CD4-positive, alpha-beta T cell (primary cell): Measurements from ENCODE around the gene ZNF267. TPM values are rescaled to one million over a fixed set of nuclear protein-coding genes. Genes with fewer than 3 reads are reported as not detected.

Source experiments
- ATAC-seq: fragments of 200-7000 bp; cut with Tn5 transposase; one replicate; pipeline ENCODE4 v1.10.0; 2022; ENCODE audit warnings: mild to moderate bottlenecking; ENCODE audit not compliant: poor library complexity
- CTCF ChIA-PET: fragments of 350-600 bp; sonication (Branson Sonifier 250); formaldehyde crosslinking; loops from one replicate; lab custom pipeline; 2021; ENCODE audit warnings: antibody characterized with exemption, inconsistent platforms; lab: Charles Lee
- POLR2A ChIA-PET: fragments of 350-600 bp; sonication (Branson Sonifier 250); formaldehyde crosslinking; loops from one replicate; lab custom pipeline; 2021; ENCODE audit warnings: antibody characterized with exemption, inconsistent platforms; lab: Charles Lee
- DNase-seq, 14 experiments: peaks; one replicate each; pipeline ENCODE4 v3.0.0-alpha.2; 2013 to 2020; ENCODE audit warnings: mixed read lengths in 2 of 14
- H3K27ac ChIP-seq, 2 donors: one replicate each; pipeline versions ENCODE4 v1.5.1 to v1.7.0; 2013; ENCODE audit warnings: low read length in 2 of 2, low read depth in 1 of 2, mild to moderate bottlenecking in 1 of 2
- H3K27me3 ChIP-seq, 2 experiments: 1 replicate in 1 of 2; 2 replicates in 1 of 2; pipeline versions ENCODE4 v1.6.1 to v1.7.0; 2013; ENCODE audit warnings: low read length in 2 of 2, control low read depth in 1 of 2, mild to moderate bottlenecking in 1 of 2, moderate library complexity in 1 of 2; ENCODE audit not compliant: insufficient read depth in 2 of 2, control insufficient read depth in 1 of 2
- H3K36me3 ChIP-seq: one replicate; pipeline ENCODE4 v1.6.1; 2013; ENCODE audit warnings: low read length, control low read depth; ENCODE audit not compliant: insufficient read depth
- H3K4me1 ChIP-seq: one replicate; pipeline ENCODE4 v1.6.1; 2013; ENCODE audit warnings: low read length, control low read depth; ENCODE audit not compliant: insufficient read depth
- H3K4me3 ChIP-seq: one replicate; pipeline ENCODE4 v1.5.1; 2013; ENCODE audit warnings: mild to moderate bottlenecking, low read length, moderate library complexity
- H3K9me3 ChIP-seq, 2 experiments: 1 replicate in 1 of 2; 2 replicates in 1 of 2; pipeline versions ENCODE4 v1.6.1 to v1.7.0; 2013; ENCODE audit warnings: low read length in 2 of 2, mild to moderate bottlenecking in 2 of 2, control low read depth in 1 of 2, moderate library complexity in 1 of 2; ENCODE audit not compliant: control insufficient read depth in 1 of 2, insufficient read depth in 1 of 2
- H3K27ac Mint-ChIP-seq: one replicate; pipeline ENCODE4 v1.8.0; 2020; ENCODE audit warnings: mixed read lengths
- H3K27me3 Mint-ChIP-seq: one replicate; pipeline ENCODE4 v1.8.0; 2021; ENCODE audit warnings: mixed read lengths
- H3K36me3 Mint-ChIP-seq: one replicate; pipeline ENCODE4 v1.8.0; 2021; ENCODE audit warnings: low read depth, mixed read lengths
- H3K4me1 Mint-ChIP-seq: one replicate; pipeline ENCODE4 v1.8.0; 2021; ENCODE audit warnings: low read depth, mixed read lengths
- H3K4me3 Mint-ChIP-seq: one replicate; pipeline ENCODE4 v1.8.0; 2020; ENCODE audit warnings: mild to moderate bottlenecking, mixed read lengths
- H3K9me3 Mint-ChIP-seq: one replicate; pipeline ENCODE4 v1.8.0; 2020; ENCODE audit warnings: mixed read lengths
- intact Hi-C, 2 experiments: fragments of 100-400 bp; cut with DNase I in 1 of 2; cut with micrococcal nuclease in 1 of 2; formaldehyde crosslinking; loops; one replicate each; pipeline versions ENCODE4 v1.15.1 to v1.9.0; 2023 to 2025; cut with DNase I, micrococcal nuclease
- total RNA-seq, 174 experiments: library from RNA in 2 of 174; stranded (reverse) in 2 of 174; gene quantifications; one replicate each; pipeline ENCODE4 v1.2.3 and lab custom pipeline; 2021 to 2026
- TF ChIP-seq, protein P1 (sequence below): fragments of 200-600 bp; IDR thresholded peaks from one replicate; pipeline ENCODE4 v1.8.0; 2022; ENCODE audit warnings: antibody characterized with exemption, mild to moderate bottlenecking

ZNF267 gene
- total RNA-seq, 2 experiments from 2014 or later: 56.0 to 57.9 TPM

DNA sequence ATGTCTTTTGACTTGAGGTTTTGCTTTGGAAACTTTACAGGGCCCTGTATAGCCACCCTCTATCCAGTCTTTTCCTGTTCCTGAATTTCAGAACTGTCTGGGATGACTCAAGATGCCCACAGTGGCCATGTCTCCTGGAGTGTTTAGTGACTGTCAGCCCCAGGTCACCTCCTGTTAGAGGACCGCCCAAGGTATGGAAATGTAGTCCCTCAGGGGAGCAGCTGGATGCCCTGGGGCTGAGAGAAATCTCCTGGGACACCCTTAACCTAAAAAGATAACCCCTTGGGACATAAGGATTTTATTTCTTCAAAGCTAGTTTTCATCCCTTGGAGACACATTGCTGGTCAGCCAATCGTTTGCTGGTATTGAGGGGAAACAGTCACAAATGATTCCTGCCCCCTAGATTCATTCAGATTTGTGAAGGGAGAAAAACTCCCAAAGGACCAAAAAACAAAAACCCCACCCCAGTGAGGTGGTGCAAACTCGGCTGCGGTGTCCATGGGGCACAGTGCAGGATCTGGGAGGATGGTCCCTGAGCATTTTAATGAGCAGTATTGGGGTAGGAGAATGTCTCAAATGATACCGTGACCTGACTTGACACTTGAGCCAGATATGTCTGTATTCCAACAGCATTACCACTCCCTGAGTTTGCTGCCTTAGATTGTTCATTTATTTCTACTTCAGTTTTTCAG lies 1.7 kb downstream of the ZNF267 start:
- peaks cover 77% of the 10 kb centered on the region for H3K4me1 Mint-ChIP-seq
- Histone ChIP-seq H3K9me3 (no peaks in the 10 kb centered on the region), H3K27me3 (no peaks in the 10 kb centered on the region), H3K36me3 (peaks cover 22% of the 10 kb centered on the region), H3K4me1 (peaks cover 77% of the 10 kb centered on the region), H3K4me3 (peak overlapping the region; percentile 84), H3K27ac (peak overlapping the region; percentile 82 to 94)
- TF ChIP-seq, protein P1, sequence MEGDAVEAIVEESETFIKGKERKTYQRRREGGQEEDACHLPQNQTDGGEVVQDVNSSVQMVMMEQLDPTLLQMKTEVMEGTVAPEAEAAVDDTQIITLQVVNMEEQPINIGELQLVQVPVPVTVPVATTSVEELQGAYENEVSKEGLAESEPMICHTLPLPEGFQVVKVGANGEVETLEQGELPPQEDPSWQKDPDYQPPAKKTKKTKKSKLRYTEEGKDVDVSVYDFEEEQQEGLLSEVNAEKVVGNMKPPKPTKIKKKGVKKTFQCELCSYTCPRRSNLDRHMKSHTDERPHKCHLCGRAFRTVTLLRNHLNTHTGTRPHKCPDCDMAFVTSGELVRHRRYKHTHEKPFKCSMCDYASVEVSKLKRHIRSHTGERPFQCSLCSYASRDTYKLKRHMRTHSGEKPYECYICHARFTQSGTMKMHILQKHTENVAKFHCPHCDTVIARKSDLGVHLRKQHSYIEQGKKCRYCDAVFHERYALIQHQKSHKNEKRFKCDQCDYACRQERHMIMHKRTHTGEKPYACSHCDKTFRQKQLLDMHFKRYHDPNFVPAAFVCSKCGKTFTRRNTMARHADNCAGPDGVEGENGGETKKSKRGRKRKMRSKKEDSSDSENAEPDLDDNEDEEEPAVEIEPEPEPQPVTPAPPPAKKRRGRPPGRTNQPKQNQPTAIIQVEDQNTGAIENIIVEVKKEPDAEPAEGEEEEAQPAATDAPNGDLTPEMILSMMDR: no peak
- DNase-seq: peak in 2 of 14 experiments; percentile 19 to 45
- peak overlapping the region; percentile 96 for H3K4me3 Mint-ChIP-seq
- no peaks in the 10 kb centered on the region for H3K27me3 Mint-ChIP-seq
- H3K9me3 Mint-ChIP-seq: no peaks in the 10 kb centered on the region
- CTCF ChIA-PET: no interaction called here
- peaks cover 57% of the 10 kb centered on the region for H3K36me3 Mint-ChIP-seq
- intact Hi-C loops: loop anchor here in 1 of 2 experiments (5.0 to 10.0 kb wide), 2 partner anchors 173 to 670 kb away; partner anchors contain the start of gene PYCARD
- peak overlapping the region; percentile 74 for H3K27ac Mint-ChIP-seq
- no peak for ATAC-seq
- POLR2A ChIA-PET: interaction anchor here (2.4 kb wide), 1 partner anchor 801 kb away, joined by 11 read pairs; the partner anchor contains the start of genes ZNF646 and ZNF668

DNA sequence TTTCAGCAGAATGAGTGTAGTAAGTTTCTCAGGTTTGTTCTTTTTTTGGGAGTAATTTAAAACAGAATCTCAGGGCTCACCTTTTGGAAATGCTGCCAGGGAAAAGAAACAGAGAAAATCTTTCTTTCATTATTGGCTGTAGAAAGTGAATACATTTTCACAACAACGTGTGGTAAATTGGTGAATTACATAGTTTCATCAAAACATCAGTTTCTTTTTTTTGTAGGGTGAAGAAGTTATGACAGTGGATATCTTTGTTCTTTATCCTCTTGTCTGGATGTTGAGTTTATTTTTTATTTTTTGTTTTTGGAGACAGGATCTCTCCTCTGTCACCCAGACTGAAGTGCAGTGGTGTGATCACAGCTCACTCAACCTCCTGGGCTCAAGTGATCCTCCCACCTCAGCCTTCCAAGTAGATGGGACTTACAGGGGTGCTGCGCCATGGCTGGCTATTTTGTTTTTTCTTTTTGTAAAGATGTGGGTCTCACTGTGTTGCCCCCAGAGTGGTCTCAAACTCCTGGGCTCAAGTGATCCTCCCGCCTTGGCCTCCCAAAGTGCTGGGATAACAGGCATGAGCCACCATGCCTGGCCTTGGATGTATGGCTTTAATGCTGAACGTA lies 2.4 kb downstream of the ZNF267 start:
- peak overlapping the region; percentile 28 to 59 for H3K27ac ChIP-seq
- peaks cover 63% of the 10 kb centered on the region for H3K36me3 Mint-ChIP-seq
- H3K9me3 Mint-ChIP-seq: no peaks in the 10 kb centered on the region
- no peaks in the 10 kb centered on the region for H3K27me3 ChIP-seq
- peak overlapping the region; percentile 96 for H3K4me3 Mint-ChIP-seq
- no peak overlapping the region for H3K4me3 ChIP-seq
- ChIA-PET POLR2A (no interaction called here), CTCF (interaction anchor here (2.7 to 3.4 kb wide), 2 partner anchors 7 to 16 kb away, joined by 15 to 21 read pairs; no protein-coding TSS in a partner anchor)
- H3K4me1 ChIP-seq: peaks cover 76% of the 10 kb centered on the region
- peak overlapping the region; percentile 74 for H3K27ac Mint-ChIP-seq
- peaks cover 77% of the 10 kb centered on the region for H3K4me1 Mint-ChIP-seq
- DNase-seq: peak in 3 of 14 experiments; percentile 23 to 35 (median 27)
- intact Hi-C loops: loop anchor here in 1 of 2 experiments (2.0 to 10.0 kb wide), 3 partner anchors 45 to 671 kb away; partner anchors contain the start of gene PYCARD
- no peak for ATAC-seq
- H3K36me3 ChIP-seq: peaks cover 28% of the 10 kb centered on the region
- no peaks in the 10 kb centered on the region for H3K9me3 ChIP-seq
- no peaks in the 10 kb centered on the region for H3K27me3 Mint-ChIP-seq
- TF ChIP-seq, protein P1: no peak

DNA sequence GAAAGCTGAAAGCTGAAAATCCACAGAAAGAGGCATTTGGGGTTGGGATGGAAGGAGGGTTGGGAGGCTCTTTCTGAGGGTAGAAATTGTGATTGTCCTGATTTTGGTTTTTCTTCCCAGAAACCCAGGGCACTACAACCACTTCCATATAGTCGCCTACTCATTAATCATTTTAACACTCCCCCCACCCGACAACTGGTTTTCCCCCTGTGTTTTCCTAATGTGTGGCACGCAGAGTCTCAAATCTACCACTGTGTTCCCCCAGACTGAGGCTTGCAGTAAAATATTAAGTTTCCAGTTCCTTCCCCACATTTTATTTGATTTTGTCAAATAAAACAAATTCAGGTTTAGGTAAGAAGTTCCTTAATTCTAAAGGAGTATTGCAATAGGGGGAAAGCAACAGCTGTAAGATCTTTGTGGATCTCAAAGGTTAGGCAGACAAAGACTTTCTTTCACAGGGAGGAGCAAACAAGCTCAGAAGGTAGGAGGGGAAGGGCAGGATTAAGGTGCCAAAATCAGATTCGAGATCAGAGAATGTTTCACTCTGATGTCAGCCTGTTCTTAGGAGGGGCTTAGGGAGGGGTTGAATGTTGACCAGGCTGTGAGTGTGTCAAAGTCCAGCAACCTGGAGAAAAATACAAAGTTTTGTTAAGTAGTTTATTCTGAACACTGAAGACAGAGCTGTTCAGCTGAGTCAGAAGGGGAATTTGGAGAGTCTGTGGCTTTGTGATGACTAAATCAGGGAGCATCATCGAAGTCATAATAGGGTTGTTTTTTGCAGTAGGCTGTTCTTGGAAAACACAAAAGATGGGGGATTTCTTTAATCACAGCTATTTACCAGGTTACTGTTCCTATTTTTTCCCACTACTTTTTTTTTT lies 3.6 kb downstream of the ZNF267 start:
- Histone ChIP-seq H3K27ac (peak overlapping the region; percentile 59 to 69), H3K36me3 (peaks cover 34% of the 10 kb centered on the region), H3K27me3 (no peaks in the 10 kb centered on the region), H3K4me1 (peaks cover 77% of the 10 kb centered on the region), H3K4me3 (no peak overlapping the region), H3K9me3 (no peaks in the 10 kb centered on the region)
- ChIA-PET CTCF (interaction anchor here (0.8 to 3.4 kb wide), 3 partner anchors 8 to 79 kb away, joined by 4 to 21 read pairs (median 15); no protein-coding TSS in a partner anchor), POLR2A (interaction anchor here (0.7 to 1.4 kb wide), 4 partner anchors 8 to 164 kb away, joined by 3 to 7 read pairs (median 4); a partner anchor contains a TSS)
- peaks cover 70% of the 10 kb centered on the region for H3K36me3 Mint-ChIP-seq
- intact Hi-C loops: loop anchor here in 1 of 2 experiments (2.0 to 10.0 kb wide), 3 partner anchors 44 to 672 kb away; partner anchors contain the start of gene PYCARD
- H3K4me3 Mint-ChIP-seq: peak overlapping the region; percentile 49
- H3K9me3 Mint-ChIP-seq: no peaks in the 10 kb centered on the region
- peaks cover 85% of the 10 kb centered on the region for H3K4me1 Mint-ChIP-seq
- H3K27me3 Mint-ChIP-seq: no peaks in the 10 kb centered on the region
- ATAC-seq (peak; percentile 48), DNase-seq (peak in 9 of 14 experiments; percentile 19 to 89 (median 27))
- H3K27ac Mint-ChIP-seq: peak overlapping the region; percentile 74
- TF ChIP-seq, protein P1: no peak
